ENCODE measurements around the gene KCNH5. TPM values are rescaled to one million over a fixed set of nuclear protein-coding genes. Genes with fewer than 3 reads are reported as not detected.

KCNH5 gene
- total RNA-seq, 2 donors from 2014 or later = not detected

GRCh38 chr14:62654641-62655040, 390.6 kb downstream of the KCNH5 start:
- TF ChIP-seq CTCF (IDR thresholded peaks at IDR 0.05) = no peak
- ATAC-seq (ENCODE audit: insufficient number of reproducible peaks, low FRiP score, low read depth) (no peak), DNase-seq (ENCODE audit: low spot score) (no peak)
- Histone ChIP-seq H3K27me3 (replicated peaks; ENCODE audit: insufficient read depth) (no peaks in the 10 kb centered on the region), H3K4me1 (ENCODE audit: control insufficient read depth in 1 of 2, low read depth in 2 of 2) (no peaks in the 10 kb centered on the region), H3K4me3 (no peak overlapping the region), H3K27ac (no peak overlapping the region), H3K9me3 (no peaks in the 10 kb centered on the region), H3K36me3 (no peaks in the 10 kb centered on the region)

Other genes starting within 250 kb of the KCNH5 start
- 10 to 100 TPM in 1 of 2 donors, 1 to 10 TPM in 1; 7.6 to 23.4 TPM for gene RHOJ, start 159.0 kb upstream of the KCNH5 start, total RNA-seq

All from thoracic aorta (tissue), 2 donors.